ENCODE data around the gene CITED2.

DNA sequence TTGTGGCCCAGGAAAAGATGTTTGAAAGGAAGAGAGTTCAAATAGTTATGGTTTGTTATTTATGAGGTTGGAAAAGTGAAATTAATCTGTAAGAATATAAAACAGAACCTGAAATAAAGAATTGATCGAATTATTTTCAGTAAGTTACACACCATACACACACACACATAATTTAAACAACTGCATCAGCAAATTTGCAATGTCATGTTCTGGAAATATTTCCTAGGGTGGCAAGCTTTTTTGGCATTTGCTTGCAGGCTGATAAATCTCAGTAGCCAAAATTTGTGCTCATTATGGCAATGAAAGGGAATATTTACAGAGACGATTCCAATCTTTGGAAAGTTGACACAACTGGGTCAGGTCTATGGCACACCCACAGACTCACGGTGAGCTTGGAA, 9.5 kb downstream of the CITED2 start:
- no peak for TF ChIP-seq YY1 (IDR thresholded peaks at IDR 0.05; ENCODE audit: low read depth)
- no peak for TF ChIP-seq CEBPB (IDR thresholded peaks at IDR 0.05)
- TF ChIP-seq EP300 (IDR thresholded peaks at IDR 0.05; ENCODE audit: borderline replicate concordance) = no peak
- TF ChIP-seq, protein P1, sequence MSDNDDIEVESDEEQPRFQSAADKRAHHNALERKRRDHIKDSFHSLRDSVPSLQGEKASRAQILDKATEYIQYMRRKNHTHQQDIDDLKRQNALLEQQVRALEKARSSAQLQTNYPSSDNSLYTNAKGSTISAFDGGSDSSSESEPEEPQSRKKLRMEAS (IDR thresholded peaks at IDR 0.05) = no peak
- TF ChIP-seq NFIC (IDR thresholded peaks at IDR 0.05) = no peak
- TF ChIP-seq FOXM1 (IDR thresholded peaks at IDR 0.05; ENCODE audit: borderline replicate concordance, low read depth) = no peak
- TF ChIP-seq TAF1 (IDR thresholded peaks at IDR 0.05; ENCODE audit: low read depth) = no peak
- no peak for TF ChIP-seq TCF12 (IDR thresholded peaks at IDR 0.05; ENCODE audit: low read depth)
- TF ChIP-seq, protein P2, sequence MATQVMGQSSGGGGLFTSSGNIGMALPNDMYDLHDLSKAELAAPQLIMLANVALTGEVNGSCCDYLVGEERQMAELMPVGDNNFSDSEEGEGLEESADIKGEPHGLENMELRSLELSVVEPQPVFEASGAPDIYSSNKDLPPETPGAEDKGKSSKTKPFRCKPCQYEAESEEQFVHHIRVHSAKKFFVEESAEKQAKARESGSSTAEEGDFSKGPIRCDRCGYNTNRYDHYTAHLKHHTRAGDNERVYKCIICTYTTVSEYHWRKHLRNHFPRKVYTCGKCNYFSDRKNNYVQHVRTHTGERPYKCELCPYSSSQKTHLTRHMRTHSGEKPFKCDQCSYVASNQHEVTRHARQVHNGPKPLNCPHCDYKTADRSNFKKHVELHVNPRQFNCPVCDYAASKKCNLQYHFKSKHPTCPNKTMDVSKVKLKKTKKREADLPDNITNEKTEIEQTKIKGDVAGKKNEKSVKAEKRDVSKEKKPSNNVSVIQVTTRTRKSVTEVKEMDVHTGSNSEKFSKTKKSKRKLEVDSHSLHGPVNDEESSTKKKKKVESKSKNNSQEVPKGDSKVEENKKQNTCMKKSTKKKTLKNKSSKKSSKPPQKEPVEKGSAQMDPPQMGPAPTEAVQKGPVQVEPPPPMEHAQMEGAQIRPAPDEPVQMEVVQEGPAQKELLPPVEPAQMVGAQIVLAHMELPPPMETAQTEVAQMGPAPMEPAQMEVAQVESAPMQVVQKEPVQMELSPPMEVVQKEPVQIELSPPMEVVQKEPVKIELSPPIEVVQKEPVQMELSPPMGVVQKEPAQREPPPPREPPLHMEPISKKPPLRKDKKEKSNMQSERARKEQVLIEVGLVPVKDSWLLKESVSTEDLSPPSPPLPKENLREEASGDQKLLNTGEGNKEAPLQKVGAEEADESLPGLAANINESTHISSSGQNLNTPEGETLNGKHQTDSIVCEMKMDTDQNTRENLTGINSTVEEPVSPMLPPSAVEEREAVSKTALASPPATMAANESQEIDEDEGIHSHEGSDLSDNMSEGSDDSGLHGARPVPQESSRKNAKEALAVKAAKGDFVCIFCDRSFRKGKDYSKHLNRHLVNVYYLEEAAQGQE (IDR thresholded peaks at IDR 0.05; ENCODE audit: low read depth) = no peak
- TF ChIP-seq, protein P3, sequence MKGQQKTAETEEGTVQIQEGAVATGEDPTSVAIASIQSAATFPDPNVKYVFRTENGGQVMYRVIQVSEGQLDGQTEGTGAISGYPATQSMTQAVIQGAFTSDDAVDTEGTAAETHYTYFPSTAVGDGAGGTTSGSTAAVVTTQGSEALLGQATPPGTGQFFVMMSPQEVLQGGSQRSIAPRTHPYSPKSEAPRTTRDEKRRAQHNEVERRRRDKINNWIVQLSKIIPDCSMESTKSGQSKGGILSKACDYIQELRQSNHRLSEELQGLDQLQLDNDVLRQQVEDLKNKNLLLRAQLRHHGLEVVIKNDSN (IDR thresholded peaks at IDR 0.05) = no peak
- no peak for TF ChIP-seq RAD21 (IDR thresholded peaks at IDR 0.05; ENCODE audit: low read depth)

Measured in Ishikawa (cell line).